ENCODE results near the gene ATP6V1G2. TPM values are rescaled to one million over a fixed set of nuclear protein-coding genes. Genes with fewer than 3 reads are reported as not detected.

The ATP6V1G2 gene
- total and polyA plus RNA-seq, 2 of the 4 experiments (the other 2 are of a cell fraction): 1.4 to 6.5 TPM

DNA sequence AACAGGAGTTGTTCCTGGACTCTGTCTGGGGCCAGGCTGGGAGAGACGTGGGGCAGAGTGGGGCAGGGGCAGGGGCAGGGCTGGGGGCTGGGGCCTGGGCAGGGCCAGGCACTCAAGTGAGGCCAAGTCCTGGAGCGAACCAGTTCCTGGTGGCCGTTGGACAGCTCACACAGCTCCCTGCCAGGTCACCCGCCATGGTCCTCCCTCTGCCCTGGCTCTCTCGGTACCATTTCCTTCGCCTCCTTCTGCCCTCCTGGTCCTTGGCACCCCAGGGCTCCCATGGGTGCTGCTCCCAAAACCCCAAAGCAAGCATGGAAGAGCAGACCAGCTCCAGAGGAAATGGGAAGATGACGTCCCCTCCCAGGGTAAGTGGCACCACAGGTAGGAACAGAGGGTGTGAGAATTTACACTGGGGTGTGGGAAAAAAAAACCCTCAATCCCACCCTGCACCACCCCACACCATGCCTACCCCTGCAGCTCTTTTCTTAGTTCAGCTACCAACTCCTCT is 17.5 kb downstream of the ATP6V1G2 start, which contains the start of gene MCCD1:
MCCD1 (plus strand) TSS at position 142 of the 508 bp plus-strand sequence; CDS start at position 195, 53 bp downstream.
- CTCF ChIA-PET: no interaction called here

More for the DNA sequence above, 17.5 kb downstream of the ATP6V1G2 start, which contains the start of gene MCCD1:
- POLR2A ChIA-PET (ENCODE audit: unreplicated experiment): no interaction called here
- Histone ChIP-seq H3K27me3 (ENCODE audit: control insufficient read depth, insufficient read depth, low read length) (no peaks in the 10 kb centered on the region), H3K18ac (ENCODE audit: low read depth, low read length) (no peak within 1 kb of the TSS), H3K23ac (ENCODE audit: low read depth, low read length) (no peak within 1 kb of the TSS), H3K4me3 (ENCODE audit: insufficient read depth, low read depth, low read length) (no peak within 1 kb of the TSS), H3K4me2 (ENCODE audit: low read depth, low read length) (no peak within 1 kb of the TSS), H4K91ac (ENCODE audit: insufficient read depth, low read depth, low read length) (no peak within 1 kb of the TSS), H3K4me1 (ENCODE audit: control insufficient read depth, insufficient read depth, low read length) (peaks cover 10% of the 10 kb centered on the region), H2BK120ac (ENCODE audit: low read depth, low read length) (no peak within 1 kb of the TSS), H4K20me1 (ENCODE audit: insufficient read depth, low read length) (peaks cover 52% of the 10 kb centered on the region), H3K27ac (ENCODE audit: insufficient read depth, low read length) (no peak within 1 kb of the TSS), H3K9ac (ENCODE audit: low read depth, low read length) (no peak within 1 kb of the TSS), H2BK20ac (ENCODE audit: low read depth, low read length) (no peak within 1 kb of the TSS), H3K36me3 (ENCODE audit: control insufficient read depth, insufficient read depth, low read length) (peaks cover 46% of the 10 kb centered on the region), H3K56ac (ENCODE audit: extremely low read depth, insufficient read depth, low read length) (no peak within 1 kb of the TSS), H2BK5ac (ENCODE audit: low read depth, low read length, poor library complexity, severe bottlenecking) (no peak within 1 kb of the TSS), H2AFZ (replicated peaks; ENCODE audit: low read length, poor library complexity) (no peak within 1 kb of the TSS), H3K9me3 (ENCODE audit: control insufficient read depth, insufficient read depth, low read length) (no peaks in the 10 kb centered on the region), H2AK9ac (replicated peaks; ENCODE audit: low read depth, low read length, poor library complexity) (no peak within 1 kb of the TSS), H3K4ac (ENCODE audit: low read depth, low read length) (no peak within 1 kb of the TSS), H3K79me1 (ENCODE audit: low read depth in 1 of 2, low read length in 2 of 2) (peaks cover 18 to 55% of the 10 kb centered on the region in 2 experiments; a peak in 3 of 4 replicates), H2AK5ac (ENCODE audit: low read depth, low read length) (no peak within 1 kb of the TSS), H3K9me1 (ENCODE audit: insufficient read depth, low read length) (peaks cover 20% of the 10 kb centered on the region), H4K8ac (ENCODE audit: low read depth in 2 of 2, low read length in 2 of 2) (no peak within 1 kb of the TSS), H2BK15ac (ENCODE audit: low read depth, low read length) (no peak within 1 kb of the TSS), H3K14ac (replicated peaks; ENCODE audit: low read depth, low read length) (no peak within 1 kb of the TSS), H4K5ac (ENCODE audit: low read depth, low read length) (no peak within 1 kb of the TSS)
- 63% methylated on average over 3 of the region's 7 CpGs; no CpG with 5 or more reads in 1 of the 2 experiments for WGBS, 2 experiments (ENCODE audit: extremely low coverage in 2 of 2, insufficient read length in 1 of 2)
- in situ Hi-C loops (cut with MboI; ENCODE audit: low sequenced_read_pairs) (no loop called here), intact Hi-C loops (cut with micrococcal nuclease) (loop anchor here (5.0 kb wide), 1 partner anchor 37 kb away; no protein-coding TSS in a partner anchor), dilution Hi-C loops (cut with HindIII; ENCODE audit: low sequenced_read_pairs, unreplicated experiment) (no loop called here)
- no peak for DNase-seq
- no TSS peak for BruUV-seq (replicated peaks)
- ATAC-seq (ENCODE audit: low read depth): 0 out of 2 replicates have a peak, but pooled peaks have one; percentile 2
- TF ChIP-seq CEBPB (IDR thresholded peaks at IDR 0.05; ENCODE audit: low read depth, low read length) (no peak), MAFK (IDR thresholded peaks at IDR 0.05; ENCODE audit: low read depth, low read length) (no peak), CHD1 (IDR thresholded peaks at IDR 0.05; ENCODE audit: low read depth, low read length) (no peak), RCOR1 (IDR thresholded peaks at IDR 0.05; ENCODE audit: insufficient replicate concordance, low read length) (no peak), MXI1 (IDR thresholded peaks at IDR 0.05; ENCODE audit: borderline replicate concordance, low read depth, low read length) (no peak), RFX5 (IDR thresholded peaks at IDR 0.05; ENCODE audit: low read depth, low read length) (no peak)
- TF ChIP-seq, protein P1, sequence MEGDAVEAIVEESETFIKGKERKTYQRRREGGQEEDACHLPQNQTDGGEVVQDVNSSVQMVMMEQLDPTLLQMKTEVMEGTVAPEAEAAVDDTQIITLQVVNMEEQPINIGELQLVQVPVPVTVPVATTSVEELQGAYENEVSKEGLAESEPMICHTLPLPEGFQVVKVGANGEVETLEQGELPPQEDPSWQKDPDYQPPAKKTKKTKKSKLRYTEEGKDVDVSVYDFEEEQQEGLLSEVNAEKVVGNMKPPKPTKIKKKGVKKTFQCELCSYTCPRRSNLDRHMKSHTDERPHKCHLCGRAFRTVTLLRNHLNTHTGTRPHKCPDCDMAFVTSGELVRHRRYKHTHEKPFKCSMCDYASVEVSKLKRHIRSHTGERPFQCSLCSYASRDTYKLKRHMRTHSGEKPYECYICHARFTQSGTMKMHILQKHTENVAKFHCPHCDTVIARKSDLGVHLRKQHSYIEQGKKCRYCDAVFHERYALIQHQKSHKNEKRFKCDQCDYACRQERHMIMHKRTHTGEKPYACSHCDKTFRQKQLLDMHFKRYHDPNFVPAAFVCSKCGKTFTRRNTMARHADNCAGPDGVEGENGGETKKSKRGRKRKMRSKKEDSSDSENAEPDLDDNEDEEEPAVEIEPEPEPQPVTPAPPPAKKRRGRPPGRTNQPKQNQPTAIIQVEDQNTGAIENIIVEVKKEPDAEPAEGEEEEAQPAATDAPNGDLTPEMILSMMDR (conservative IDR thresholded peaks at IDR 0.05; ENCODE audit: low read depth, low read length): no peak
- TF ChIP-seq, protein P2, sequence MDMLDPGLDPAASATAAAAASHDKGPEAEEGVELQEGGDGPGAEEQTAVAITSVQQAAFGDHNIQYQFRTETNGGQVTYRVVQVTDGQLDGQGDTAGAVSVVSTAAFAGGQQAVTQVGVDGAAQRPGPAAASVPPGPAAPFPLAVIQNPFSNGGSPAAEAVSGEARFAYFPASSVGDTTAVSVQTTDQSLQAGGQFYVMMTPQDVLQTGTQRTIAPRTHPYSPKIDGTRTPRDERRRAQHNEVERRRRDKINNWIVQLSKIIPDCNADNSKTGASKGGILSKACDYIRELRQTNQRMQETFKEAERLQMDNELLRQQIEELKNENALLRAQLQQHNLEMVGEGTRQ (IDR thresholded peaks at IDR 0.05; ENCODE audit: low read depth, low read length): no peak
- TF ChIP-seq, protein P3, sequence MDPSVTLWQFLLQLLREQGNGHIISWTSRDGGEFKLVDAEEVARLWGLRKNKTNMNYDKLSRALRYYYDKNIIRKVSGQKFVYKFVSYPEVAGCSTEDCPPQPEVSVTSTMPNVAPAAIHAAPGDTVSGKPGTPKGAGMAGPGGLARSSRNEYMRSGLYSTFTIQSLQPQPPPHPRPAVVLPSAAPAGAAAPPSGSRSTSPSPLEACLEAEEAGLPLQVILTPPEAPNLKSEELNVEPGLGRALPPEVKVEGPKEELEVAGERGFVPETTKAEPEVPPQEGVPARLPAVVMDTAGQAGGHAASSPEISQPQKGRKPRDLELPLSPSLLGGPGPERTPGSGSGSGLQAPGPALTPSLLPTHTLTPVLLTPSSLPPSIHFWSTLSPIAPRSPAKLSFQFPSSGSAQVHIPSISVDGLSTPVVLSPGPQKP (IDR thresholded peaks at IDR 0.05; ENCODE audit: borderline replicate concordance, low read depth, low read length): no peak
